ENCODE measurements around the gene CAMTA2. TPM values are rescaled to one million over a fixed set of nuclear protein-coding genes. Genes with fewer than 3 reads are reported as not detected.
A peak's percentile ranks its signal among the peaks of the same experiment; 100 is the strongest.

The CAMTA2 gene
- total RNA-seq, 1 donor from 2014 or later: 83.5 TPM

DNA sequence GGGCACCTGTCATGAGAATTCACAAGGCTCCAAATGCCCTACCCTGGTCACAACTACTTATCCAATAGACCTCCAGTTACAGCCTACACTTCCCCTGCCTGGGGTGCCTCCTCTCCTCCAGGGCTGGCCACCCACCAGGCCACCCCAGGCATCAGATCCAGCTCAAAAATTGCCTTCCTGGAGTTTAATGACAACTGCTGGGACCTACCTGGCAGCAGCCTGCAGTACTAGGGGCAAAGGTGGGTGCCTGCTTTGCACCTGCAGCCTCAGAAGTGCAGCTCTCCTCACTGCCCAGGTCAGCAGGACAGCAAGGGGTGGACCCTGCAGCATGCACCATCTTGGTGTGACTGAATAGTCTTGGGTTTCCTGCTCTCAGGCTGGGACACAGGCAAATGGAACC lies 51.8 kb downstream of the CAMTA2 start:
- Mint-ChIP-seq H3K9me3 (ENCODE audit: unreplicated experiment) (no peaks in the 10 kb centered on the region), H3K27ac (ENCODE audit: unreplicated experiment) (no peak overlapping the region), H3K27me3 (ENCODE audit: unreplicated experiment) (no peaks in the 10 kb centered on the region), H3K36me3 (ENCODE audit: unreplicated experiment) (peaks cover 9% of the 10 kb centered on the region), H3K4me3 (ENCODE audit: unreplicated experiment) (no peak overlapping the region), H3K4me1 (ENCODE audit: unreplicated experiment) (peaks cover 25% of the 10 kb centered on the region)
- TF ChIP-seq, protein P1, sequence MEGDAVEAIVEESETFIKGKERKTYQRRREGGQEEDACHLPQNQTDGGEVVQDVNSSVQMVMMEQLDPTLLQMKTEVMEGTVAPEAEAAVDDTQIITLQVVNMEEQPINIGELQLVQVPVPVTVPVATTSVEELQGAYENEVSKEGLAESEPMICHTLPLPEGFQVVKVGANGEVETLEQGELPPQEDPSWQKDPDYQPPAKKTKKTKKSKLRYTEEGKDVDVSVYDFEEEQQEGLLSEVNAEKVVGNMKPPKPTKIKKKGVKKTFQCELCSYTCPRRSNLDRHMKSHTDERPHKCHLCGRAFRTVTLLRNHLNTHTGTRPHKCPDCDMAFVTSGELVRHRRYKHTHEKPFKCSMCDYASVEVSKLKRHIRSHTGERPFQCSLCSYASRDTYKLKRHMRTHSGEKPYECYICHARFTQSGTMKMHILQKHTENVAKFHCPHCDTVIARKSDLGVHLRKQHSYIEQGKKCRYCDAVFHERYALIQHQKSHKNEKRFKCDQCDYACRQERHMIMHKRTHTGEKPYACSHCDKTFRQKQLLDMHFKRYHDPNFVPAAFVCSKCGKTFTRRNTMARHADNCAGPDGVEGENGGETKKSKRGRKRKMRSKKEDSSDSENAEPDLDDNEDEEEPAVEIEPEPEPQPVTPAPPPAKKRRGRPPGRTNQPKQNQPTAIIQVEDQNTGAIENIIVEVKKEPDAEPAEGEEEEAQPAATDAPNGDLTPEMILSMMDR (IDR thresholded peaks at IDR 0.05): no peak
- DNase-seq (ENCODE audit: extremely low spot score, unreplicated experiment): no peak

DNA sequence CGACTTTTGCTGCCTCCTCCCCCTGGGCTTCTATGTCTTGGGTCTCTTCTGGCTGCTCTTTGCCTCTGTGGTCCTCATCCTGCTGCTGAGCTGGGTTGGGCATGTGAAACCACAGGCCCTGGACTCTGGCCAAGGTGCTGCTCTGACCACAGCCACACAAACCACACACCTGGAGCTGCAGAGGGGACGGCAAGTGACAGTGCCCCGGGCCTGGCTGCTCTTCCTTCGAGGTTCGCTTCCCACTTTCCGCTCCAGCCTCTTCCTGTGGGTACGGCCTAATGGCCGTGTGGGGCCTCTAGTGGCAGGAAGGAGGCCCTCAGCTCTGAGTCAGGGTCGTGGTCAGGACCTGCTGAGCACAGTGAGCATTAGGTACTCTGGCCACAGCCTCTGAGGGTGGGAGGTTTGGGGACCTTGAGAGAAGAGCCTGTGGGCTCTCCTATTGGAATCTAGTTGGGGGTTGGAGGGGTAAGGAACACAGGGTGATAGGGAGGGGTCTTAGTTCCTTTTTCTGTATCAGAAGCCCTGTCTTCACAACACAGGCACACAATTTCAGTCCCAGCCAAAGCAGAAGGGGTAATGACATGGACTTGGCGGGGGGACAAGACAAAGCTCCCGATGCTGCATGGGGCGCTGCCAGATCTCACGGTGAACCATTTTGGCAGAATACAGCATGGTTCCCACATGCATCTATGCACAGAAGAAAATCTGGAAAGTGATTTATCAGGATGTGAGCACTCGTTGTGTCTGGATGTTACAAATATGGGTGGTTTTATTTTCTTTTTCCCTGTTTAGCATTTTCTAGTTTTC lies 53.1 kb downstream of the CAMTA2 start:
- H3K4me3 Mint-ChIP-seq (ENCODE audit: unreplicated experiment): no peak overlapping the region
- TF ChIP-seq, protein P1 (IDR thresholded peaks at IDR 0.05): peak; percentile 25
- H3K9me3 Mint-ChIP-seq (ENCODE audit: unreplicated experiment): no peaks in the 10 kb centered on the region
- no peak for DNase-seq (ENCODE audit: extremely low spot score, unreplicated experiment)
- H3K27ac Mint-ChIP-seq (ENCODE audit: unreplicated experiment): peak overlapping the region; percentile 19
- no peaks in the 10 kb centered on the region for H3K27me3 Mint-ChIP-seq (ENCODE audit: unreplicated experiment)
- peaks cover 21% of the 10 kb centered on the region for H3K4me1 Mint-ChIP-seq (ENCODE audit: unreplicated experiment)
- peaks cover 9% of the 10 kb centered on the region for H3K36me3 Mint-ChIP-seq (ENCODE audit: unreplicated experiment)

DNA sequence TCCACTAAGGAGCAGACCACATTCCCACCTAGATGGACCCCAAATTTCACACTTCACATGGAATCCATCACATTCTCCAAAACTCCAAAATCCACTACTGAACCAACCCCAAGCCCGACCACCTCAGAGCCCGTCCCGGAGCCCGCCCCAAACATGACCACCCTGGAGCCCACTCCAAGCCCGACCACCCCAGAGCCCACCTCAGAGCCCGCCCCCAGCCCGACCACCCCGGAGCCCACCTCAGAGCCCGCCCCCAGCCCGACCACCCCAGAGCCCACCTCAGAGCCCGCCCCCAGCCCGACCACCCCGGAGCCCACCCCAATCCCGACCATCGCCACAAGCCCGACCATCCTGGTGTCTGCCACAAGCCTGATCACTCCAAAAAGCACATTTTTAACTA lies 53.8 kb downstream of the CAMTA2 start:
- DNase-seq (ENCODE audit: extremely low spot score, unreplicated experiment): no peak
- H3K9me3 Mint-ChIP-seq (ENCODE audit: unreplicated experiment): no peaks in the 10 kb centered on the region
- H3K27ac Mint-ChIP-seq (ENCODE audit: unreplicated experiment): no peak overlapping the region
- peaks cover 9% of the 10 kb centered on the region for H3K36me3 Mint-ChIP-seq (ENCODE audit: unreplicated experiment)
- peaks cover 14% of the 10 kb centered on the region for H3K4me1 Mint-ChIP-seq (ENCODE audit: unreplicated experiment)
- H3K27me3 Mint-ChIP-seq (ENCODE audit: unreplicated experiment): no peaks in the 10 kb centered on the region
- H3K4me3 Mint-ChIP-seq (ENCODE audit: unreplicated experiment): no peak overlapping the region
- TF ChIP-seq, protein P1 (IDR thresholded peaks at IDR 0.05): no peak

DNA sequence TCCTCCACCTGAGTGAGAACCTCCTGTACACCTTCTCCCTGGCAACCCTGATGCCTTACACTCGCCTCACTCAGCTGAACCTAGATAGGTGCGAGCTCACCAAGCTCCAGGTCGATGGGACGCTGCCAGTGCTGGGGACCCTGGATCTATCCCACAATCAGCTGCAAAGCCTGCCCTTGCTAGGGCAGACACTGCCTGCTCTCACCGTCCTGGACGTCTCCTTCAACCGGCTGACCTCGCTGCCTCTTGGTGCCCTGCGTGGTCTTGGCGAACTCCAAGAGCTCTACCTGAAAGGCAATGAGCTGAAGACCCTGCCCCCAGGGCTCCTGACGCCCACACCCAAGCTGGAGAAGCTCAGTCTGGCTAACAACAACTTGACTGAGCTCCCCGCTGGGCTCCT lies 54.7 kb downstream of the CAMTA2 start:
- Mint-ChIP-seq H3K27me3 (ENCODE audit: unreplicated experiment) (no peaks in the 10 kb centered on the region), H3K4me1 (ENCODE audit: unreplicated experiment) (peaks cover 8% of the 10 kb centered on the region), H3K36me3 (ENCODE audit: unreplicated experiment) (peaks cover 9% of the 10 kb centered on the region), H3K4me3 (ENCODE audit: unreplicated experiment) (no peak overlapping the region), H3K27ac (ENCODE audit: unreplicated experiment) (no peak overlapping the region), H3K9me3 (ENCODE audit: unreplicated experiment) (no peaks in the 10 kb centered on the region)
- TF ChIP-seq, protein P1 (IDR thresholded peaks at IDR 0.05): no peak
- DNase-seq (ENCODE audit: extremely low spot score, unreplicated experiment): no peak

DNA sequence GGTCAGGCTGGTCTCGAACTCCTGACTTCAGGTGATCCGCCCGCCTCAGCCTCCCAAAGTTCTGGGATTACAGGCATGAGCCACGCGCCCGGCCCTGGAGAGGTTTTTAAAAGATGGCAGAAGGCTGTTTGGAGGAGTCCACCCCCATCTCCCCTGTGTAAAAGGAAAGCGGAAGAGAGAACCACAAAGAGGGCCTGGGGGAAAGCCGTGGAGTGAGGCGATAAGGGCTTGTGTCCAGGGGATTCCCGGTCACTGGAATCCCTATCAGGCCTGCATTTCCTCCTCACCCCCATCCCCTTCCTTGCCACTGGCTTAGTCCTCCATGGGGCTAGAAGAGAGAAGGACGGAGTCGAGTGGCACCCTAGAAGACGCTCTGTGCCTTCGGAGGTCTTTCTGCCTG lies 55.5 kb downstream of the CAMTA2 start, which contains the start of gene GP1BA:
Gene GP1BA (plus strand): TSS at position 315 of the 400 bp plus-strand sequence. CDS start 328 bp downstream, outside the sequence.
- H3K9me3 Mint-ChIP-seq (ENCODE audit: unreplicated experiment): no peaks in the 10 kb centered on the region
- no peaks in the 10 kb centered on the region for H3K27me3 Mint-ChIP-seq (ENCODE audit: unreplicated experiment)
- DNase-seq (ENCODE audit: extremely low spot score, unreplicated experiment): no peak
- H3K4me3 Mint-ChIP-seq (ENCODE audit: unreplicated experiment): no peak within 1 kb of the TSS
- TF ChIP-seq, protein P1 (IDR thresholded peaks at IDR 0.05): no peak
- no peak within 1 kb of the TSS for H3K27ac Mint-ChIP-seq (ENCODE audit: unreplicated experiment)
- peaks cover 8% of the 10 kb centered on the region for H3K4me1 Mint-ChIP-seq (ENCODE audit: unreplicated experiment)
- H3K36me3 Mint-ChIP-seq (ENCODE audit: unreplicated experiment): peaks cover 6% of the 10 kb centered on the region
